ENCODE measurements around the gene DBX2.

- TF ChIP-seq EP300 (IDR thresholded peaks at IDR 0.05) (no peak), CTCF (IDR thresholded peaks at IDR 0.05) (no peak), POLR2A (IDR thresholded peaks at IDR 0.05) (no peak), POLR2AphosphoS5 (IDR thresholded peaks at IDR 0.05) (no peak)
These were observed 11.1 kb downstream of the DBX2 start for GRCh38 chr12:45039757-45040156.

Measured in upper lobe of left lung (tissue), 4 donors.